ENCODE results near the gene BBC3. TPM values are rescaled to one million over a fixed set of nuclear protein-coding genes. Genes with fewer than 3 reads are reported as not detected.

Gene BBC3
- total and polyA plus RNA-seq, 7 experiments from 2014 or later, result 8.5 to 42.0 (median 16.3) TPM

DNA sequence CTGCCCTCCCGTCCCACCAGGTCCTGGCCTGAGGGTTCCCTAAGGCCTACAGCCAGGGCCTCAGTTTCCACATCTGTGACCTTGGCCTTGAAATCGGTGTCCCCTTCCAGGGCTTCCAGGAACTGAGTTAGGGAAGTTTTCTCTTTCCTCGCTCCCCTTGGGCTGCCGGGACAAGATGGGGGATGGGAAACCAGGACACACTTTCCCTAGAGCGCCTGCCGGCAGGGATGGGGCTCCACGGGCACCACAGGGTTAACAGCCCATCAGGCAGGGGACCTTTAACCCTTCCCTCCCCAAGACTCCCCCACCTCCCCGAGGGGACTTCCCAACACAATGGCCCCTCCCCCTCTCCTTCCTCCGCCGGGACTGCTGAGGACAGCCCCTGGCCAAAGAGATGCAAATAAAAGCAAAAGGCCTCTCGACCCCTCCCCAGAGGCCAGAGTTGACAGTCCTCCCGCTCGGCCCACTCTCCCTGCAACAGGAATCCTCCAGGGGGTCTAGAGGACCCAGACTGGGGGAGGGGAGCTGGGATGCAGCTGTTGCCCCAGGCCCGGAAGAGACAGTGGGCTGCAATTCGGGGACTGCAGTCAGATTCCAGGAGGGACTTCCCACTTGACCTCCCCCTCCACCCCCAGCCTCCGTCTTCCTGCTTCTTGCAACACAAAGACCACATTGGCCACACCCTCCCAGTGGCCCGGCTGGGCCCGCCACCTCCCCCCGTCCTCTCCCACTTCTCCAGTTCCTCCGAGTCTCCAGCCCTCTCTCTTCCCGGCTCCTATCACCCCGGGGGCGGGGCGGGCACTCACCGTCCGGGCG, 3.4 kb downstream of the BBC3 start:
- DNase-seq (peak in 5 of 9 donors; percentile 15 to 75 (median 40)), ATAC-seq (no peak)
- peaks cover 0 to 12% (median 0%) of the 10 kb centered on the region in 5 donors for H3K36me3 Mint-ChIP-seq
- H3K4me1 ChIP-seq (ENCODE audit: control insufficient read depth in 2 of 2, insufficient read depth in 2 of 2, low read length in 2 of 2), result peaks cover 36 to 44% of the 10 kb centered on the region in 2 donors
- ChIA-PET CTCF (interaction anchor here (1.9 to 3.3 kb wide), 3 partner anchors 17 to 69 kb away, joined by 9 to 25 read pairs (median 10); no protein-coding TSS in a partner anchor), POLR2A (interaction anchor here (0.8 to 5.0 kb wide), 11 partner anchors 12 to 112 kb away, joined by 3 to 59 read pairs (median 12); no protein-coding TSS in a partner anchor)
- H3K36me3 ChIP-seq (ENCODE audit: control insufficient read depth in 2 of 3, insufficient read depth in 3 of 3, low read length in 3 of 3), result peaks cover 0 to 4% (median 0%) of the 10 kb centered on the region in 3 experiments
- no peaks in the 10 kb centered on the region for H3K27me3 ChIP-seq (ENCODE audit: control insufficient read depth in 2 of 2, insufficient read depth in 2 of 2, low read length in 2 of 2)
- H3K27ac ChIP-seq (ENCODE audit: low read depth, low read length), result peak overlapping the region; percentile 81
- peak overlapping the region in 8 of 10 donors; percentile 62 to 86 (median 84) for H3K4me3 Mint-ChIP-seq
- intact Hi-C loops (cut with micrococcal nuclease), result loop anchor here (1.0 to 5.0 kb wide), 4 partner anchors 29 to 365 kb away; partner anchors contain the start of genes ARHGAP35 (in 1 of the 2), CCDC9 (in 1 of the 2) and INAFM1 (in 1 of the 2)
- H3K9me3 ChIP-seq (ENCODE audit: control insufficient read depth in 2 of 3, low read length in 3 of 3), result no peaks in the 10 kb centered on the region
- peak overlapping the region; percentile 54 for H3K4me3 ChIP-seq (ENCODE audit: low read length)
- H3K27ac Mint-ChIP-seq, result peak overlapping the region in 8 of 9 donors; percentile 39 to 92 (median 46)
- peaks cover 20 to 29% (median 24%) of the 10 kb centered on the region in 7 donors for H3K4me1 Mint-ChIP-seq
- peaks cover 0 to 5% (median 0%) of the 10 kb centered on the region in 11 donors for H3K9me3 Mint-ChIP-seq
- H3K27me3 Mint-ChIP-seq, result no peaks in the 10 kb centered on the region

DNA sequence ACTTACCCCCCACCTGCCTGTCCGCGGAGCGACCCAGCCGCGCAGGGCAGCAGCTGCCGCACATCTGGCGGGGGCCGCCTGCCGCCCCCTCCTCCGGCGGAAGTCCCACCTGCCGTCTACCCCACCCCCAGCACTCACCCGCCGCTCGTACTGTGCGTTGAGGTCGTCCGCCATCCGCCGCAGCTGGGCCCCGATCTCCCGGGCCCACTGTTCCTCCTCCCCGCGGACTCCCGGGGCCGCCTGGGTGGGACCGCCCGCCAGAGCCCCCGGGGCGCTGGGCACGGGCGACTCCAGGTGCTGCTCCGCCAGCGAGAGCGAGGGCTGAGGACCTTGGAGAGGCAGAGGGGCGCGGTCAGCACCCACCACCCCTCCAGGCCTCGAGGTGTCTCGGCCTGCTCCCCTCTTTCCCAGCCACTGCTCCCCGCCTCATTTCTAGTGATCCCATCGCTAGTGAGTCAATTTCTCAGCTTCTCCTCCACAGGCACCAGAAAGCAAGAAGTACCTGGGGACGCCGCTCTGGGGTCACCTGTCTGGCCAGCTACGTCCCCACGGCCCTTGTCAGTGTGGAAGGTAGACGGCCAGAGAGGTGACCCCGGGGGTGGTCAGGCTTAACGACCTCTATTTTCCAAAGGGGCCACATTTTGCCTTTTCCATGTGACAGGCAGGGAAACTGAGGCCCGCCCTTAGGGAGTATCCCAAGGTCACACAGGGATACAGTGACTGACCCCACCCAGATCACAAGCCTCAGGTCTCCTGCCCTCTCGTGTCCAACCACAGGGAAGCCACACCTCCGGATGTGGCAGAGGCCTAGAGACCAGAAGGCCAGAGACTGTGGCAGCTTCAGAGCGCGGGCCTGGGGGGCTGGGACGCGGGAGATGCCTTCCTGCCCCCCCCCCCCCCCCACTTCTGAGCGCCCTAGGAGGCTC, 4.3 kb downstream of the BBC3 start:
- H3K4me1 Mint-ChIP-seq, result peaks cover 13 to 21% (median 15%) of the 10 kb centered on the region in 7 donors
- peak overlapping the region in 8 of 10 donors; percentile 77 to 86 (median 84) for H3K4me3 Mint-ChIP-seq
- CTCF ChIA-PET, result interaction anchor here (1.0 to 3.3 kb wide), 8 partner anchors 16 to 68 kb away, joined by 3 to 25 read pairs (median 9); no protein-coding TSS in a partner anchor
- H3K36me3 Mint-ChIP-seq, result peaks cover 0 to 14% (median 5%) of the 10 kb centered on the region in 5 donors
- Histone ChIP-seq H3K9me3 (ENCODE audit: control insufficient read depth in 2 of 3, low read length in 3 of 3) (no peaks in the 10 kb centered on the region), H3K4me3 (ENCODE audit: low read length) (peak overlapping the region; percentile 54), H3K4me1 (ENCODE audit: control insufficient read depth in 2 of 2, insufficient read depth in 2 of 2, low read length in 2 of 2) (peaks cover 34 to 35% of the 10 kb centered on the region in 2 donors), H3K36me3 (ENCODE audit: control insufficient read depth in 2 of 3, insufficient read depth in 3 of 3, low read length in 3 of 3) (peaks cover 0 to 11% (median 3%) of the 10 kb centered on the region in 3 experiments), H3K27ac (ENCODE audit: low read depth, low read length) (peak overlapping the region; percentile 81), H3K27me3 (ENCODE audit: control insufficient read depth in 2 of 2, insufficient read depth in 2 of 2, low read length in 2 of 2) (no peaks in the 10 kb centered on the region)
- peak overlapping the region; percentile 9 to 92 (median 84) for H3K27ac Mint-ChIP-seq
- peak in 5 of 9 donors; percentile 19 to 76 (median 28) for DNase-seq
- no peaks in the 10 kb centered on the region for H3K27me3 Mint-ChIP-seq
- no peak for ATAC-seq
- intact Hi-C loops (cut with micrococcal nuclease), result loop anchor here (1.0 to 5.0 kb wide), 10 partner anchors 16 to 364 kb away; partner anchors contain the start of genes CCDC9 (in 2 of the 2), INAFM1 (in 2 of the 2) and ARHGAP35 (in 1 of the 2)
- peaks cover 0 to 4% (median 0%) of the 10 kb centered on the region in 11 donors for H3K9me3 Mint-ChIP-seq
- POLR2A ChIA-PET, result interaction anchor here (0.7 to 5.0 kb wide), 24 partner anchors 11 to 115 kb away, joined by 3 to 59 read pairs (median 6); partner anchors contain the start of genes CCDC9 and ZC3H4

DNA sequence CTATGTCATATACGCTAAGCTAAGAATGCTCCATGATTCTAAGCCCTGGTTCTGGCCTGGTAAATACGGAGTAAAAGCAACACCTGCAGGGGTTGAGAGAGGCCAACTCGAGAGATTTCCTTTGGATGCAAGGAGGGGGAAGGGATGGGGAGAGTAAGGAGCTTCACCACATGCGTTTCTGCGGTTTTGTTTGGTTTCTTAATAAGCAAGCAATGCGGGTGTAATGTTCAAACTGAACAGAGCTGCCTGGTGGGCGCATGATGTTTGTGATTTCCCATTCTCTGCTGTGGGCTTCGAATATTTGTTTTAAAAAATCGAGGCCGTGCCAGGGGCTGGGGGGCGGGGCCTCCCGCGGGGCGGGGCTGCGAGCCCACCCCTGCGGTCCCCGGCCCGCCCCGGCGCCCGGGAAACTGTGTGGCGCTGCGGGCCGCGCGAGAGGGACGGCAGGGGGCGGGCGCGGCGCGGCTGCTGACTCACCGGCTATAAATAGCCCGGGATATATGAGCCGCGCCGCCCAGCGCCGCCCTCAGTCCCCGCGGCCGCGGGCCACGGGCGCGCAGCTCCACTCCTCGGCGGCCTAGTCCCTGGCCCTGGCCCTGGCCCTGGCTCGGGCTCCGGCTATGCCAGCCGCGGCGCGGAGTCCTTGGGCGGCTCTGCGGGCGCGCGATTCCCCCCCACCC, 5.1 kb downstream of the BBC3 start:
- Mint-ChIP-seq H3K9me3 (peaks cover 0 to 2% (median 0%) of the 10 kb centered on the region in 11 donors), H3K27me3 (no peaks in the 10 kb centered on the region), H3K27ac (peak overlapping the region in 8 of 9 donors; percentile 26 to 96 (median 84)), H3K4me3 (peak overlapping the region; percentile 31 to 84 (median 66)), H3K36me3 (peaks cover 0 to 11% (median 5%) of the 10 kb centered on the region in 5 donors), H3K4me1 (peaks cover 8 to 16% (median 11%) of the 10 kb centered on the region in 7 donors)
- ChIA-PET CTCF (interaction anchor here (0.7 to 3.3 kb wide), 13 partner anchors 13 to 80 kb away, joined by 3 to 25 read pairs (median 7); no protein-coding TSS in a partner anchor), POLR2A (interaction anchor here (0.7 to 5.0 kb wide), 29 partner anchors 9 to 114 kb away, joined by 3 to 59 read pairs (median 4); partner anchors contain the start of genes CCDC9 and ZC3H4)
- peak overlapping the region; percentile 81 for H3K27ac ChIP-seq (ENCODE audit: low read depth, low read length)
- intact Hi-C loops (cut with micrococcal nuclease), result loop anchor here (1.0 to 5.0 kb wide), 10 partner anchors 16 to 364 kb away; partner anchors contain the start of genes ARHGAP35 (in 1 of the 2), CCDC9 (in 1 of the 2) and INAFM1 (in 1 of the 2)
- H3K4me1 ChIP-seq (ENCODE audit: control insufficient read depth in 2 of 2, insufficient read depth in 2 of 2, low read length in 2 of 2), result peaks cover 28 to 31% of the 10 kb centered on the region in 2 donors
- no peaks in the 10 kb centered on the region for H3K27me3 ChIP-seq (ENCODE audit: control insufficient read depth in 2 of 2, insufficient read depth in 2 of 2, low read length in 2 of 2)
- H3K36me3 ChIP-seq (ENCODE audit: control insufficient read depth in 2 of 3, insufficient read depth in 3 of 3, low read length in 3 of 3), result peaks cover 0 to 19% (median 3%) of the 10 kb centered on the region in 3 experiments
- peak overlapping the region; percentile 54 for H3K4me3 ChIP-seq (ENCODE audit: low read length)
- peak; percentile 76 for ATAC-seq
- no peaks in the 10 kb centered on the region for H3K9me3 ChIP-seq (ENCODE audit: control insufficient read depth in 2 of 3, low read length in 3 of 3)
- DNase-seq, result peak; percentile 72 to 94 (median 82)

DNA sequence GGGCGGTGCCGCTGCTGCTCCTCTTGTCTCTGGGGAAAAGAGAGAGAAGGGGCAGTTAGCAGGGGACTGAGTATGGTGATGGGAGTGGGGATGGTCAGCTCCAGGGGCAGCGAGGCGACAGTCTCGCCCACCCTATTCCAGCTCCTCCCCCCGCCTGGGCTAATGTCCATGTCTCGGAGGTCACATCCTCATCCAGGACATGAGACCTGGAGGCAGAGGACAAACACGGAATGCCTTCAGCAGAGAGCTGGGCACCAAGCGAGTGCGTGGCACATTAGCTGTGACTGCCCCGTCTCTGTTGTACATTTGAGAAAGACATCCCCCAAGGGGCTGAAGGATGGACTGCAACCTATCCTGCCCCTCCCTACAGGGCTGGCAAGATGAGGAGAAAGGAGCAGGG, 9.1 kb downstream of the BBC3 start:
- Mint-ChIP-seq H3K4me1 (peaks cover 2 to 11% (median 8%) of the 10 kb centered on the region in 7 donors), H3K27me3 (no peaks in the 10 kb centered on the region), H3K27ac (no peak overlapping the region), H3K36me3 (peaks cover 0 to 11% (median 5%) of the 10 kb centered on the region in 5 donors), H3K9me3 (peaks cover 0 to 2% (median 0%) of the 10 kb centered on the region in 11 donors), H3K4me3 (no peak overlapping the region)
- Histone ChIP-seq H3K4me3 (ENCODE audit: low read length) (no peak overlapping the region), H3K4me1 (ENCODE audit: control insufficient read depth in 2 of 2, insufficient read depth in 2 of 2, low read length in 2 of 2) (peaks cover 4 to 5% of the 10 kb centered on the region in 2 donors), H3K27ac (ENCODE audit: low read depth, low read length) (no peak overlapping the region), H3K36me3 (ENCODE audit: control insufficient read depth in 2 of 3, insufficient read depth in 3 of 3, low read length in 3 of 3) (peaks cover 0 to 18% (median 3%) of the 10 kb centered on the region in 3 experiments), H3K27me3 (ENCODE audit: control insufficient read depth in 2 of 2, insufficient read depth in 2 of 2, low read length in 2 of 2) (no peaks in the 10 kb centered on the region), H3K9me3 (ENCODE audit: control insufficient read depth in 2 of 3, low read length in 3 of 3) (no peaks in the 10 kb centered on the region)
- ChIA-PET POLR2A (no interaction called here), CTCF (interaction anchor here (1.2 kb wide), 1 partner anchor 22 kb away, joined by 3 read pairs; no protein-coding TSS in a partner anchor)
- ATAC-seq, result no peak
- no peak for DNase-seq
- intact Hi-C loops (cut with micrococcal nuclease), result no loop called here

DNA sequence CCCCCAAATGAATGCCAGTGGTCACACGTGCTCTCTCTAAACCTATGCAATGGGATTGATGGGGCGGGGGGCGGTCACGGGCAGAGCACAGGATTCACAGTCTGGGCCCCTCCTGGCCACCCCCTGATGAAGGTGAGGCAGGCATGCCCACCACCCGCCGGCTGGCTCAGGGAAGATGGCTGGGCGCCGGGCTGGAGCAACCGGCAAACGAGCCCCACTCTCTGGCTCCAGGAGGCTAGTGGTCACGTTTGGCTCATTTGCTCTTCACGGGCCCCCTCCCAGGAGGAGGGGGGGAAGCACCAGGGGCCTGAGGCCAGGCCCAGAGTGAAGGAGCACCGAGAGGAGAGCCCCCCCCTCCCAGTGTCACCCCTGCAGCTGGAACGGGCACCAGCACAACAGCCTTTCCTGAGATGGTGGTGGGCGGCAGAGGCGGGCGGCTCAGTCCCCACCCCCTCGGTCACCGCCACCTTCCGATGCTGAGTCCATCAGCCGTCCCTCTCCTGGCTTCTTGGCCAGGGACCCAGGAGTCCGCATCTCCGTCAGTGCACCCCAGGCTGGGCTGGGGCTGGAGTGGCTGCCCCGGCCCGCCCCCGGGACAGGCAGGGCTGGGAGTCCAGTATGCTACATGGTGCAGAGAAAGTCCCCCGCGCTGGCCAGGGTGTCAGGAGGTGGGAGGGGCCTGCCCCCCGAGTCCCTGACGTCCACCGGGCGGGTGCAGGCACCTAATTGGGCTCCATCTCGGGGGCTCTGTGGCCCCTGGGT, 9.7 kb downstream of the BBC3 start:
- Mint-ChIP-seq H3K27me3 (no peaks in the 10 kb centered on the region), H3K36me3 (peaks cover 0 to 11% (median 5%) of the 10 kb centered on the region in 5 donors), H3K9me3 (peaks cover 0 to 2% (median 0%) of the 10 kb centered on the region in 11 donors), H3K27ac (no peak overlapping the region), H3K4me1 (peaks cover 0 to 9% (median 5%) of the 10 kb centered on the region in 7 donors), H3K4me3 (no peak overlapping the region)
- DNase-seq, result no peak
- Histone ChIP-seq H3K9me3 (ENCODE audit: control insufficient read depth in 2 of 3, low read length in 3 of 3) (no peaks in the 10 kb centered on the region), H3K36me3 (ENCODE audit: control insufficient read depth in 2 of 3, insufficient read depth in 3 of 3, low read length in 3 of 3) (peaks cover 0 to 18% (median 3%) of the 10 kb centered on the region in 3 experiments), H3K27me3 (ENCODE audit: control insufficient read depth in 2 of 2, insufficient read depth in 2 of 2, low read length in 2 of 2) (no peaks in the 10 kb centered on the region), H3K4me3 (ENCODE audit: low read length) (no peak overlapping the region), H3K4me1 (ENCODE audit: control insufficient read depth in 2 of 2, insufficient read depth in 2 of 2, low read length in 2 of 2) (no peaks in the 10 kb centered on the region), H3K27ac (ENCODE audit: low read depth, low read length) (no peak overlapping the region)
- ChIA-PET POLR2A (no interaction called here), CTCF (interaction anchor here (1.2 kb wide), 1 partner anchor 23 kb away, joined by 3 read pairs; no protein-coding TSS in a partner anchor)
- ATAC-seq, result no peak
- intact Hi-C loops (cut with micrococcal nuclease), result no loop called here

Data from naive thymus-derived CD4-positive, alpha-beta T cell (primary cell).